Panc1 (cell line): ENCODE measurements around the gene ACTR3.

Experiments used
- POLR2AphosphoS5 ChIP-seq: IDR thresholded peaks from 2 replicates; pipeline ENCODE4 v1.6.1; 2012; ENCODE audit warnings: mild to moderate bottlenecking, low read depth, low read length, moderate library complexity
- REST ChIP-seq, 2 experiments: IDR thresholded peaks; 2 replicates each; pipeline ENCODE4 v1.6.1; 2011 to 2012; ENCODE audit warnings: low read depth in 2 of 2, control low read depth in 1 of 2, low read length in 1 of 2, mild to moderate bottlenecking in 1 of 2, moderate library complexity in 1 of 2; ENCODE audit not compliant: insufficient read depth in 1 of 2
- SIN3A ChIP-seq: IDR thresholded peaks from 2 replicates; pipeline ENCODE4 v1.6.1; 2012; ENCODE audit warnings: low read depth, mild to moderate bottlenecking, low read length, moderate library complexity, borderline replicate concordance; ENCODE audit not compliant: insufficient read depth
- TCF7L2 ChIP-seq: IDR thresholded peaks from 2 replicates; pipeline ENCODE4 v1.6.1; 2011; ENCODE audit warnings: mild to moderate bottlenecking, low read depth, low read length, inconsistent platforms
- TF ChIP-seq, protein P1 (sequence below): fragments of 450-650 bp; IDR thresholded peaks from 2 replicates; pipeline ENCODE4 v1.5.1; 2017; ENCODE audit warnings: mild to moderate bottlenecking

DNA sequence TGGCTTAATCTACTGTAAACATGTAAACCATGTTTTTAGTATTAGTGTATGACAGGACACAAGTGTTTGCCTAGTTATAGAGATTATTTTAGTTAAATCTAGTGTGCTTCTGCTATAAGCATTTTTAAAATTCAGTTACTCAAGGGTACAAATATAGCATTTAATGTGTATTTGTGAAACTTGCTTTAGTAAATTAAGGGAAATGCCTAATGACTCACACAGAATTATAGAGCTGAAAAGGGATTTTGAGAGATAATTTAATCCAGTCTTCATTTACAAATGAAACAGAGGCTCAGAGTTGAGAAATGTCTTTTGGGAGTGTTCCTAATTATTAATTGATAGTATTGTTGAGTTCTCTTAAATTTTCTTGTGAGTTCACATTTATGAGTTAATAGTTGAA is 8.2 kb downstream of the ACTR3 start:
- TF ChIP-seq, protein P1, sequence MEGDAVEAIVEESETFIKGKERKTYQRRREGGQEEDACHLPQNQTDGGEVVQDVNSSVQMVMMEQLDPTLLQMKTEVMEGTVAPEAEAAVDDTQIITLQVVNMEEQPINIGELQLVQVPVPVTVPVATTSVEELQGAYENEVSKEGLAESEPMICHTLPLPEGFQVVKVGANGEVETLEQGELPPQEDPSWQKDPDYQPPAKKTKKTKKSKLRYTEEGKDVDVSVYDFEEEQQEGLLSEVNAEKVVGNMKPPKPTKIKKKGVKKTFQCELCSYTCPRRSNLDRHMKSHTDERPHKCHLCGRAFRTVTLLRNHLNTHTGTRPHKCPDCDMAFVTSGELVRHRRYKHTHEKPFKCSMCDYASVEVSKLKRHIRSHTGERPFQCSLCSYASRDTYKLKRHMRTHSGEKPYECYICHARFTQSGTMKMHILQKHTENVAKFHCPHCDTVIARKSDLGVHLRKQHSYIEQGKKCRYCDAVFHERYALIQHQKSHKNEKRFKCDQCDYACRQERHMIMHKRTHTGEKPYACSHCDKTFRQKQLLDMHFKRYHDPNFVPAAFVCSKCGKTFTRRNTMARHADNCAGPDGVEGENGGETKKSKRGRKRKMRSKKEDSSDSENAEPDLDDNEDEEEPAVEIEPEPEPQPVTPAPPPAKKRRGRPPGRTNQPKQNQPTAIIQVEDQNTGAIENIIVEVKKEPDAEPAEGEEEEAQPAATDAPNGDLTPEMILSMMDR, result no peak
- TF ChIP-seq SIN3A (no peak), POLR2AphosphoS5 (no peak), TCF7L2 (no peak), REST (IDR thresholded peaks at IDR 0.05; ENCODE audit: insufficient read depth in 1 of 2, low read depth in 2 of 2, low read length in 1 of 2) (no peak)
